Limb (tissue), 2 donors: Measurements from ENCODE around the gene HCRTR1.
A peak's percentile ranks its signal among the peaks of the same experiment; 100 is the strongest.

ENCODE experiments used
- DNase-seq, 2 donors: peaks; one replicate each; pipeline ENCODE4 v3.0.0-alpha.2; 2016; ENCODE audit errors: extremely low spot score in 2 of 2

Gene HCRTR1

DNA sequence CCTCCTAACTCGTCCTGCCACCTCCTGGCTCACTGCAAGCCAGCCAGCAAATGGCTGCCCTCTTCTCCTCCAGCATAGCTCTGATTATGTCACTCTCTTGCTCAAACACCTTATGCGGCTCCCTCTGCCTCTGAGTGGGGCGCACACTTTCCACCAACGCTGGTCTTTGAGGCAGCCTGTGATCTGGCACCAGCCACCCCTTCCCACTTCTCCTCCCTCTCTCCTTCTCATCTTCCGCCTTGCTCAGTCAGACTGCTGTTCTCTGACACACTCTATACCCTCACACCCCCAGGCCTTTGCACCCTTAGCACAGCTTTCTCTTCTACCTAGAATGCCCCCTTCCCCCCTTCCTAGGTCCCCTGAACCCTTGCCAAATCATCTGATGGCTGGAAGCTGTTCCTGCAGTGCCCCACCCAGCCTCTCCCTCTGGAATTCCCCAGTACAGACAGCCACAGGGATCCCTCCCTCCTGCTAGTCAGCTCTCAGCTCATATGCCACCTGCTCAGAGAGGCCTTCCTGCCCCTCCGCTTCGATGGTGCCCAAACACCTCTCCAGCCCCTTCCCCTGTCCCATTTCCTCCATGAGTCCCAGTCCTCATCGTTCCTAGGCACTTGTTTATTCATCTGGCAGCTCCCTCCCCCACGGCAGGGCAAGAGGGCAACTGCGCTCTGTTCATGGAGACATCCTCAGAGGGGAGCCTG, 48.9 kb downstream of the HCRTR1 start:
- DNase-seq = no peak

DNA sequence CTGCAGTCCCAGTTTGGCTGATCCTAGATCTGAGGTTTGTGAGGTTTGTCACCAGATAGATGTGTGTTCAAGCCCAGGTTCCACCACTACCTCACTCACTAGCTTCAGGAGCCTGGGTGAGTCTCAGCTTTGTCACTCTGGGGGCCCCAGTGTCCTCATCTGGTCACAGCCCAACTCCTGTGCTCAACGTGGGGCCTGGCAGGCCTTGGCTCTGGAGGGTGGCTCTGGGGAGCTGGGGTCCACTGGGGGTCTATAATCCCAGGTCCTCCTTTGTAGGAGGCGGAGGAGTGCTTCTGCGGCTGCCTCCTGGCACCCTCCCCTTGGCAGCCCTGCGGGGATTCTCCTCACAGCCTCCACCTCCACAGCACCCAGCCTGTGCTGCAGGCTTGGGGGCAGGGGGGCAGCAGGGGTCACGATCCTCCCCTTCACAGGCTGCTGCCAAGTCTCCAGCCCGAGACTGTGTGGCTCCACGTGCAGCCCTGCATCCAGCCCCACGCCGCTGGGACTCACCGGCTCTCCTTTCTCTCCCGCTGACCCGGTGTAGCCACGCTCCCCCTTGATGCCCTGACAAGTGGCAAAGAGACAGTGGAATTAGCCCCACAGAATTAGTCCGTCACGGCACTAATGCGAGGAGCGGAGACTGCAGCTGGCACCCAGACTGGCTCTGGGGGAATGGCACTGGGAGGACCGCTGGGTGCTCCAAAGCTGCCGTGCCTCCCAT, 49.7 kb downstream of the HCRTR1 start:
- DNase-seq = no peak

DNA sequence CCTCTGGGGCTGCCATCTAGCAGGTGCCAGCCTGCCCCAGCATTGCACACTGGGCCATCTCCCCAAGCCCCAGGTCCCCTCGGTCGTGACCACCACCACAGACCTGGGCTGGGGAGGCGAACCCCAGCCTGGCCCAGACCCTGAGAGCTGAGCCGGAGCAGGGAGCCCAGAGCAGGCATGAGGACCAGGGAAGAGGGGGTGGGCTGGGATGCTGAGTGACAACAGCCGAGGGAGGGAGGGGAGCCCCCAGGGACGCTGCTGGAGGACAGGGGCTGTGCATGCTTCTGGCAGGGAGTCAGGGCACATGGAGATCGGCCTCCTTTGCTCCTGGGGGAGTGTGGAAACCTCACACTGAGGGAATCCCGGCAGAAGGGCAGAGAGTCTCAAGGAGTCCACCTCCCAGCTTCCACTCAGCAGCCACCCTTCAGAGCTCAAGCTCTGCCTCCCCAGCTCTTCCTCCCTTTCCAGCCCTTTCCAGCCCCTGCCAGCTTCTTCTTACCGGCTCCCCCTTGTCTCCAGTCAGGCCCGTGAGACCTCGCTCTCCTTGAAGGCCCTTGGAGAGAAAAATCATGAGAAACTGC, 50.9 kb downstream of the HCRTR1 start:
- DNase-seq = no peak

DNA sequence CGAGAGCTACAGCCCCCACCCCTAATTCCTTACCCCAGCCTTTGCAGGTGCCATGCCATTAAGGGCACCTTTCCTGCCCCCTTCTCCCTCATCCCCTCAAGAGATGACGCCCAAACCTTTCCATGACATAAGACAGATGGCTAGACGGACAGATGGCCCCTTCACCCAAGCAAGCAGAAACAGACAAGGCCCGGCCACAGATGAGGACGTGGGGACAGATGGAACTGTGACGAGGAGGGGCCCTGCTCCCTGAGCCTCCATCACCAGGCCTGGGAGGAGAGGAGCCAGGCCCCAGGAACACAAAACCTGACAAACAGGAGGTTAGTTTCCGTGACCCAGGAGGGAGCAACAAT, 51.9 kb downstream of the HCRTR1 start:
- DNase-seq = no peak

DNA sequence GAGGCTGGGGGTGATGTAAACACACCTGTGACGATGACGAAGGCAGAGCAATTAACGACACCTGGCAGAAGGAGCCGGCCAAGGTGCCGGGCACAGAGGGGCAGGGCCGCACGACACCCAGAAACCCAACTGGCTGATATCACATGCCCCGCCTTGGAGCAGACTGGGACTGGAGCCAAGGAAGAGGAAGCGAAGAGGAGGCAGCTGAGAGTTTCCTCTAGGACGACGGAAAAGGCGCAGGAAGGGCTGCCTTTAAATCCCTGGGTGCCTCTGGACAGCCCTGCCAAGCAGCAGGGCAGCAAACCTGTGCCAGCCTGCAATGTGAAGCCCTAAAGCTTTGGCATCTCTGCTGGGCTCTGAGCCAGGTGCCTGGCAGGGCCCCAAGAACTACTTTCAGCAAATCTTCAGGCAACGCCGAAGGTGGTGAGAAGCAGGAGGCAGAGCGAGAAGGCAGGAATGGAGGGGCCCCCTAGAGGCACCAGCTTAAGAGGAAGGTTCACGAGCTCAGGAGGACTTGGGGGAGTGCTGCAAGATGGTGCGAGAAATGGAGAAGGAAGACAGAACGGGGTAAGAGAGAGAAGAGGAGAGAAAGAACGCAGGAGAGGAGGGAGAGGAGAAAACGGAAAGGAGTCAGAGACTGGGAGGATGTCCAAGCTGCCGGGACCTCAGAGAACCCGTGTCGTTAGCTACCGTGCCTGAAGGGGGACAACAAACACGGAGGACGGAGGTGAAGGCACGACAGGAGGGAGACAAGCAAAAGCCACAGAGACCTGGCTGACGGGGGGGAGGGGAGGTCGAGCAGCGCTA, 52.5 kb downstream of the HCRTR1 start:
- DNase-seq = peak; percentile 68 to 86

DNA sequence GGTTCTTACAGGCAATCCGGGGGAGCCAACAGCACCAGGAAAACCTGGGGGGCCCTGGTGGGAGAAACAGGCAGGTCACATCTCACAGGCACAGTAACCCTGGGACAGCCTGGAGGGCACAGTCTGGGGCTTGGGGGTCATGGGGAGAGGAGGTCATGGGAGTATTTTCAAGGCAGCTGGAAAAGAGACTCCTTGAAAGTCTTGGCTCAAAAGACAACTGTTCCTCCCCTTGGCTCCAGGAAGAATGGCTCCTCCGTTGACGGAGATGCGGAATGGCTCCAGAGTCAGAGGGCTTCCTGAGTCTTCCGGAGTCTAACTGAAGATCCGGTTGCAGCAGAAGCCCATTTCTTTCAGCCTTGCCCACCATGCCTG, 53.1 kb downstream of the HCRTR1 start:
- no peak for DNase-seq

DNA sequence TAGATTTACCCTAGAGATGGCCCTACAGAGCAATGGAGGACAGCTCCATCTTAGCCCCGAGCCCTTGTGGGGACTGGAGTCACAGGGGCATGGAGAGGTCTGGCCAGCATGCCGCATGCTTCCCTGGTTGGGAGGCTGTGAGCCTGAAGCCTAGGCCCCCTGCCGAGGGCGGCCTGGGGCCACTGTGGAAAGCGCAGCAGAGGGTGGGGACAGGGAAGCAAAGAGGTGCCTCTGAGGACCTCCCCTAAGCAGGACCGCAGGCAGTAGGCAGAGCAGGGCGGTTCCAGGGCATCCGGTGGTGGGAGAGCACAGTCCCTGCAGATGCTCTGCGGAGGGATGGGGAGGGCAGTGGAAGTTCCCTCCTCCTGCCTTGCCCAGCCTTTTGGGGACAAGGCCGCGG, 53.7 kb downstream of the HCRTR1 start:
- DNase-seq = no peak

DNA sequence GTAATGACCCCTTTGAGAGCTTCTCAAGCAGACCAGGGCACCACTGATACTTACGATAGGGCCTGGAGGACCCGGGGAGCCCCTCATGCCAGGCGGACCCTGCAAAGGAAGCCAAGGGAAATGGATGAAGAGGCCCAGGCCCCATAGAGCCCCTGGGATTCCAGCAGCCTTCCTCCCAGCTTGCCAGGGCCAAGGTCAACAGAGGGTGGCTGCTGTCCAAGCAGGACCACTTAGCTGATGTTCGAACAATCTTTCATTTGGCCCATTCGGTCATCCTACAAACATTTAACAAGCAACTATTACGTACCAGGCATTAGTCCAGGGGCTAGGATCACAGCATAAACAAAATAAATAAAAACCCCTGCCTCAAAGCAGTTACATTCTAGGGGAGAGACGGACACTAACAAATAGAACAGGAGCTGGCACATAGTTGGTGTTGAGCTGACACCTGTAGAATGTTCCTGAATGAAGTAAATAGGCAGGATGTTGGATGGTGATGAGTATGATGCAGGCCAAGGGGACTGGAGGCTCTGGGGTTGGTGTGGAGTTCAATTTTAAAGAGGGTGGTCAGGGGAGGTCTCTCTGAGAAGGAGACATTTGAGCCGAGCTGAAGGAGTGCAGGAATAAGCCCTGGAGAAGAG, 54.2 kb downstream of the HCRTR1 start:
- no peak for DNase-seq

DNA sequence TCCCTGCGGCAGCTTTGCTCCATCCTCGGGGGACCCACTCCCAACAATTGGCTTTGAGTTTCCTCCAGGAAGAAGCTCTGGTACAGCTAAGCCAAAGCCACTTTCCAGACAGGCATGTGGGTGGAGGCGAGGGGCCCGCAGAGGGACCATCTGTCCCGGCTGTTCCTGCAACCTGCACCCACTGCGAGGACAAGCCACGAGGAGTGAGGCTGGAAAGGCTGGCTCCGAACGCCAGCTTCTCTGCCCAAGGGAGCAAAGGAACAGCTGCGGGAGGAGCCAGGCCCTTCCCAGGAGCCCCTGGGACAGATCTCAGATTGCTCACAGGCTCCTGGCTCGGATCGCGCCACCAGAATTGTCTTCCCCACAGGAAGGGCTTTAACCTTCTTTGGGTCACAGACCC, 55.5 kb downstream of the HCRTR1 start:
- peak in 1 of 2 donors; percentile 64 for DNase-seq

DNA sequence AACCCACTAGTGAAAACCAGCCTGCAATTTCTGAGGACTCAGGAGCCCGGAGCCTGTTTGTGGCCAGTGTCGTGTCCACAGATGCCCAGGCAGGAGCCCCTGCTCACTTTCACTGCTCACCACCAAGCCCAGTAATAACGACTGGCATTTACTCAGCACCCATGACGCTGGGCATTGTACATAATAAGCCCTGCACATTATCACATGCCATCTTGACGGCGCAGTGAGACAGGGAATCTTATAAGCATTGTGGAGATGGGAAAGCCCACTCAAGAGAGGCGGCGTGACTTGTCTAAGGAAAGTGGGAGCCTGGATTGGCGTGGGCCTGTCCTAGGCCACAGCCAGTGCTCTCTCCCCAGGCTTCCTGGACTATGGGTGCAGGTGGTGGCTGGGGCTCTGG, 55.9 kb downstream of the HCRTR1 start:
- no peak for DNase-seq

DNA sequence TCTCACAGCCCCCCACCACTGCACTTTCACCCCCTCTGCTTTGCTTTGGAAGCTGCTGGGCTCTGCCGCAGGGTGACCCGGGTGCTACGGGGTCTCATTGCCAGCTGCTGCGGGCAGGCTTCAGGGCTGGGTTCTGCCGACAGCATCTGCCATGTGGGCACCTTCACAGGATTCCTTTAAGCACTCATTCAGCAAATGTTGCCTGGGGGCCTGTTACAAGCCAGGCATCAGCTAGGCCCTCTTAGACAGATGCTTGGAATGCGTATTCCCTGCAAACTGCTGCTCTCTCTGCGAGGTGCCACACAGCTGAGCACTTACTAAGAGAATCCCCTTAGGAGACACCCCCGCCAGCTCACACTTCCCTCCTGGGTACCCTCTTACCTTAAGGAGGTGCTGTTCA, 57.1 kb downstream of the HCRTR1 start:
- no peak for DNase-seq

DNA sequence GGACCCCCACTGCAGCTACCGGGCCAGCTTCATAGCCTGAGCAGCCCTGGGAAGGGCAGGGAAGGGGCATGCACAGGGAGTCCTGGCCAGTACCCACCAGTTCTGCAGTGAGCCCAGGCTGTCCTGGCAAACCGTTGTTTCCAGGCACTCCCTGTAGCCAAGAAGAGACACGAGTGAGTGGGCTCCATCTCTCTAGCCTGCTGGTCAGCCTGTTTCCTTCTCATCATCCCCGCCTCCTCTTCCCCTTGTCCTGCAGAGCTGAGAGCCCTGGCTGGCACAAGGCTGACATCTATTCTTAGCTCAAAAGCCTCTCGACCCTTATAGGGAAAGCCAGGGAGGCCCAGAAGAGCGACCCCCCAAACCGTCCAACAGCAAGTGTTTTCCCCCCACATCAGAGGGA, 57.7 kb downstream of the HCRTR1 start:
- no peak for DNase-seq

DNA sequence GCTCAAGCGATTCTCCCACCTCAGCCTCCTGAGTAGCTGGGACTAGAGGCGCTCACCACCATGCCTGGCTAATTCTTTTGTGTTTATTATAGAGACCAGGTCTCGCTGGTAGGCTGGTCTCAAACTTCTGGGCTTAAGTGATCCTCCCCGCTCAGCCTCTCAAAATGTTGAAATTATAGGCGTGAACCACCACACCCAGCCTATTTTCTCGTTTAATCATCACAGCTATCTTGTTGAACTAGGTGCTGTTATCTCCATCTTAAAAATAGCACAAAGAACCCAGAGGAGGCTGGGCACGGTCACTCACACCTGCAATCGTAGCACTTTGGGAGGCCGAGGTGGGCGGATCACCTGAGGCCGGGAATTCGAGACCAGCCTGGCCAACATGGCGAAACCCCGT, 58.3 kb downstream of the HCRTR1 start:
- DNase-seq = no peak
